Stimulated activated CD8-positive, alpha-beta memory T cell treated with anti-CD3 and anti-CD28 coated beads, Interleukin-7, amount 100 ng/mL, for 4 hours (primary cell): ENCODE measurements around the gene OR10A5.
"Not testable (repeated sequence)": the region's sequence is repeated elsewhere in the genome, so short reads cannot be mapped to it uniquely, and the experiment has no call there.

ENCODE experiments used
- DNase-seq, 2 donors: peaks; one replicate each; pipeline ENCODE4 v3.0.0-alpha.2; 2020; ENCODE audit warnings: low read depth in 2 of 2

The OR10A5 gene, protein sequence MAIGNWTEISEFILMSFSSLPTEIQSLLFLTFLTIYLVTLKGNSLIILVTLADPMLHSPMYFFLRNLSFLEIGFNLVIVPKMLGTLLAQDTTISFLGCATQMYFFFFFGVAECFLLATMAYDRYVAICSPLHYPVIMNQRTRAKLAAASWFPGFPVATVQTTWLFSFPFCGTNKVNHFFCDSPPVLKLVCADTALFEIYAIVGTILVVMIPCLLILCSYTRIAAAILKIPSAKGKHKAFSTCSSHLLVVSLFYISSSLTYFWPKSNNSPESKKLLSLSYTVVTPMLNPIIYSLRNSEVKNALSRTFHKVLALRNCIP

DNA sequence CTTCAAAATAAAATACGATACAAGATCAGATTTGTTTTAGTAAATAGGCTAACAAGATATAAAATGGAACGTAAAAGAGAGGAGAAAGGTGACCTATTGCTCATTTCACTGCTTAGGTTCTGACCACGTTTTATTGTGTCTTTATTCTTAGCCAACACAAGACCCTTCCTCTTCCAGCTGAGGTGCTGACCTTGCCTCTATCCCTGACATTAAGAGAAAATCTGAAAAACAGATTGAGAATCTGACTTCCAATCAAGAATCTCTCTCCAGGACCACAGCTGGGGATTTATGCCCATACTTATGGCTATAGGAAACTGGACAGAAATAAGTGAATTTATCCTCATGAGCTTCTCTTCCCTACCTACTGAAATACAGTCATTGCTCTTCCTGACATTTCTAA is at the start of gene OR10A5:
TSS of gene OR10A5 (plus strand) at position 301 of the 400 bp plus-strand sequence. CDS start at position 301, 0 bp downstream.
- DNase-seq = no peak

DNA sequence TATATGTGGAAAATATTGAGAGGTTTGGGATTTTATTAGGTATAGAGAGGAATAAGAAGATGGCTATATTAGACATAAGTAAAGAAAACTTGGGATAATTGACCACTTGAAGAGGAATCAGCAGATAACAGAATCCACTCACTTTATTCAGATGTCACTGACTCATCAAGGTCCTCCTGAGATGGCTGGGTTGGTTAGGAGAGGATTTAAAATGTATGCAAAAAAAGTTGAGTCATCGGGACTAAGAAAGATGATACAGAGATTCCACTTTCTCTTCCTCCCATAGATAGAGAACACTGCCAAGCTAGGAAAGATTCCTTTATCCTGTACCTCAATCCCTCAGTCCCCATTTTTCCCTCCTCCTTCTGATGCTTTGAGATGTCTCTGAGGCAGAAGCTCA is 46.1 kb upstream of the OR10A5 start, which contains the start of gene OR6A2:
TSS of gene OR6A2 (minus strand) at position 288 of the 400 bp plus-strand sequence. CDS start 3,981 bp downstream, outside the sequence.
- no peak for DNase-seq

DNA sequence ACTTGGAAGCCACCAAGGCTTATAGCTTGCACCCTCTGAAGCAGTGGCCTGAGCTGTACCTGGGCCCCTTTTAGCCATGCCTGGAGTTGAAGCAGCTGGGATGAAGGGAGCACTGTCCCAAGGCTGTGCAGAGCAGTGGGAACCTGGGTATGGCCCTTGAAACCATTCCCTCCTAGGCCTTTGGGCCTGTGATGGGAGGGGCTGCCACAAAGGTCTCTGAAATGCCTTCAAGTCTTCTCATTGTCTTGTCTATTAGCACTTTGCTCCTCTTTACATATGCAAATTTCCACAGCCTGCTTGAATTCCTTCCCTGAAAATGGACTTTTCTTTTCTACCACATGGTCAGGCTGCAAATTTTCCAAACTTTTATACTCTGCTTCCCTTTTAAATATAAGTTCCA is 44.4 kb upstream of the OR10A5 start:
- DNase-seq = not testable (repeated sequence)

DNA sequence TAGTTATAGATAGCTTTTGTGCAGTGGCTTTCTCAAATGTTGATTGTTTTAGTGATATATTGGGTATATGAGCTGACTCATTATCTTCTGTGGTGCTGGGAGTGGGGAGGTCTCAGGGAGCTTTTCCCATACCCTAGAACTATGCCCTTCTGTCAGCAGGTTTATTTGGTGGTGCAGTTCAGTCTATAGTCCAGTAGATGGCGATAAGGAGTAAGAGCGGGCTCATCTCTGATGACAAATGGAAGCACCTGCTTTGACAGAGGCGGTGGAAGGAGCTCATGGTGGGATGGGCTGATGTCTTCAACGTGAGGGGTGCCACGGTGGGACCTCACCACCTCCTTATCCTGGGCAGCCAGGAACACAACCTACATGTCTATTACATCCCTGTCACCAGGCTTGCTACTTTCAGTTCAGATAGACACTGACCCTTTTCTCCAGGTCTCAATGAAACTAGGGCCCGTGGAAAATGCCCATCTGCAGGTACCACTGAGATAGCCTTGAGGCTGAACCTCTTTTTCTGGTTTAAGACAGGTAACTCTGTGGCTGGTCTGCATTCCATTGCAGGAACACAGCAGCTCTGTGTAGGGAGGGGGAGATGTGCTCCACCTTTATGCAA is 33.0 kb upstream of the OR10A5 start:
- DNase-seq = peak in 1 of 2 donors; percentile 3

DNA sequence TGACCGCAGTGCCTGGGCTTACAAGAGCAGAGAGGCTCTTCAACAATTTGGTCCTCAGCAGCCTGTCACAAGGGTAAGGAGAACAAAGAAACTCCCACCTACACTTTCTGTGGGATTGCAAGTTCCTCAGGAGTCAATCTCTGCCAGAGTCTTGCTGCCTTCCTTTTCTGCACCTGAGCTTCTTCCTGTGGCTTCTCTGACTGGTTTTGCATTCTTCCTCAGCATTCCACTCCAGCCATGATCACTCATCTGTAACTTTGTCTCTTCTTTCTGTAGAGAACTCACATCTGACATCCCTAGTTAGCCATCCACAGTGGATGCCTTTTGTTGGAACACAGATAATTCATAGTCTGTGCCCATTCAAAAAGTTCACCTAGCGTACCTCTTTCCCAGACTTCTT is 31.8 kb upstream of the OR10A5 start:
- no peak for DNase-seq

DNA sequence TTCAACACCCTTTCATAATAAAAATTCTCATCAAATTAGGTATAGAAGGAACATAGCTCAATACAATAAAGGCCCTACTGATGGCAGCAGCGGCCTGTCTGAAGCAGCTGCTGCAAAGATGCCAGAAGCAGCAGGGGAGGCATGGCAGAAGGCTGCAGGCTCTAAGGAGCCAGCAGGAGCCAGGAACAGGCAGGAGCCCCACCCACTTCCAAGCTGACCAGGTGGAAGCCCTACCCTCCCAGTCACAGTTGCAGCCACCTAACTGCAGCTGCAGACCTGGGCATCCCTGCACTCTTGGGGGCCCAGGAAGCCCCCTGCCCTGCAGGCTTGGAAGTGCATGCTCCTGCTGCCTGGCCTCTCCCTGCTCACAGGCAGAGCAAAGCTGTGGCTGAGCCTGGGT is 27.8 kb upstream of the OR10A5 start:
- no peak for DNase-seq

DNA sequence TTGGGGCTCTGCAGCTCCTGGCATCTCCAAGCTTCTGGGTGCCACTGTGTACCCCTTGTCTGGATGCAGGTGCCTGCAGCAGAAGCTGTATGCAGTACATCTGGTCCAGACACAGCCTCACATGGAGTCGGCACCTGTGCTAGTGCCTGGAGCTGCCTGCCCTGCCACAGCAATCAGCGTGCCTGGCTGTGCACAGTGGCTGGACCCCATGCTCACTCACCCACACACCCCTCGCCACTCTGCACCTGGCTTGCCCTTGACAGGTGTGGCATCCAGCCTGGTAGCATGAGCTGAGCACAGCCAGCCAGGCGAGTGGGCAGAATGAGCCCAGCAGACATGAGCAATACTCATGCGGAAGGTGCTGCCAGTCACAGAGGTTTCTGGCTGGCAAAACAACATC is 26.5 kb upstream of the OR10A5 start:
- no peak for DNase-seq

DNA sequence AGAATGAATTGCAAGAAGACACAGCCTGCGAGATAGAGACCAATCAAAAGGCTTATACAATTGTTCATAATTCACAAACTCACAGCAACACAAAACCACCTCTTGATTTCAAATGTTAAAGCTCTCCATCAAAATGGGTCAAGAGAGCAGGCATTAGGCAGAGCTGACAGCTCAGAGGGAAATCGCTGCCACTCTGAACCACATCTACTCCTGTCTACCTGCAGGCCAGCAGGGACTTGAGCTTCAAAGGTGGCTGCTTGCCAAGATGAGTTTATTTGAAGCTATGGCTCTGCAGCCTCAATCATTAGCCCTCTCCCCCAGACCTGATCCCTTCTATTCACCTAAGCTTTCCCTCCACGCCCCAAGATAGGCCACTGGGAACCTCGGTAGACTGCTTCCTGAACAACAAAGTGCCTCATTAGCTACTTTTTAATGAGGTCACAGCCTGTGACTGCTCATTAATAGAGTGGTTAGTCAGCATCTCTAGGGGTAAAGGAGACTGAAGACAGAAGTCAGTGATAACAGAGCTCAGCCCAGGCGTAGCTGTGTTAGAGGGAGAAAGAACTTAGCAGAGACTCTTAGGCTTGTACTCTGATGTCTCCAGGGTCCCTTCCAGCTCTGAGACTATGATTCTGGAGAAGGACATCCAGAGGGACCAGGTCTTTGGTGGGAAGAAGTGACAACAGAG is 21.2 kb upstream of the OR10A5 start:
- no peak for DNase-seq

DNA sequence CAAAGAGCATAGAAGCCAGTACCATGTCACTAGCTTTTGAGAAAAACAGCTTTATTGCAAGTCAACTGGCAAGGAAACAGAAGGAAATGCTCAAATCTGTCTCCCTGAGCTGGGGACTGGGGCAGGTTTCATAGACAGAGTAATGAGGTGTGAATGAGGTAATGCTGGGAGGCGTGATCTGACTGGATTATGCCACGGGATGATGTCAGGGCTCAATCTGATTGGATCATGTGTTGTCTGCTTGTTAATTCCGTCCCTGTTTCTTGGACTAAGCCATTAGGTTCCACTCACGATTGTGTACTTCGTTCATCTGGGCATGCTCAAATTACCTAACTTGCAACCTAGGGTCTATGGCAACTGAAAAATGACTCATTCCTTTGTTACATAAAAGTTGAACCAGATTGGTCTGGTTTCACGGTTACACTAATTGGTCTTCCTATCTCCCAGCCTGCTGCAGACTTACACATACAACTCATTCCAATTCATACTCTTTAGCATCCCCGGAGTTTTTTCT is 20.2 kb upstream of the OR10A5 start:
- DNase-seq = no peak

DNA sequence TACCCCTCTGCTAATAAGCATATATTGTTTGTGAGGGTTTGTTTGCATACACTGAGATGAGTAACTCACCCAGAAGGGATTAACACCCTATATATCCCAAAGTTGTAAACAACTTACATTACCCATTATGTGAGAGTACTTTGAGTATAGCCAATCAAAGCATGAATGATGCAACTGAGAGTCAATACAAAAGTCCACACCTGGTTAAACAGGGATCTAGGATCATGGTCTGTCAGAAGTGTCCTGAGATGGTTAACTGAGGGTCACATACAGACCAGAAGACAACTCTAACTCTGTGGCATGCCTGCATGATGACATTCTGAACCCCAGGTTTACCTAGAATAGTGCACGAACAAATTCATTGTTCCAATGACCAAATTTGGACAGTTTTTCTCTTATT is 17.4 kb upstream of the OR10A5 start:
- DNase-seq = no peak

DNA sequence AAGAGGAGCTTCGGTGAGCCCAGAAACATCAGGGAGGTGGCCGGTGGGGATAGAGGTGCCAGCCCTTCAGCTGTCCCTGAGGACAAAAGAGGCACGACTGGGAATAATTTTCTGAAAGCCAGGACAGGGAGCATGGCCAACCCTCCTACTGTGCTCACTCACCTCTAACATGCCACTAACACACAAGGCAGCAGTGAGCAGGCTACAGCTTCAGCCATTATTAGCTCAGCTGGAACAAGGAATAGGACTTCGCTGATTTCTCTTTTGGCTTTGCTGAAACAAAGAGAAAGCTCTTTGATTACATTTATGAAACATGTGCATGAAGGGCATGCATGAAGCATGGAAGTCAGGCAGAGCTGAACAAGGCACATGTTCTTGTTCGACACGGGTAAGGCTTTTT is 12.1 kb upstream of the OR10A5 start:
- DNase-seq = no peak

DNA sequence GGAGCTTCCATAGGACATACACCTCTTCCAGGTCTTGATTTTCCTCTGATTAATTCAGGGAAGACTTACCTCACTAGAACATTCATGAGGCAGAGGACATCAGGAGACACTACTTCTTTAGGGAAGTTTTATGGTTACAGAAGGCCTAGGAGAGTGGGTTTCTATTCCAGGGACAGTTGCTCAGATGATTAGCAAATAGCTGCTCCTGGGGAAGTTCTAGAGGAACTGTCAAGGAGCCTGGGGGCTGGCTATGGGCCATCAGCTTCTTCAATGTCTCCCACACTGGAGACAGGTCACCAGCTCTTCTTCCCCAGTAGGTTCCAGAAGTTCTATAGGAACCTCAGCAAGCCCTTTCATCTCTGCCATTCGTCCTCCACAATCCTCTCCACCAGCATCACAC is 11.5 kb upstream of the OR10A5 start:
- DNase-seq = no peak

DNA sequence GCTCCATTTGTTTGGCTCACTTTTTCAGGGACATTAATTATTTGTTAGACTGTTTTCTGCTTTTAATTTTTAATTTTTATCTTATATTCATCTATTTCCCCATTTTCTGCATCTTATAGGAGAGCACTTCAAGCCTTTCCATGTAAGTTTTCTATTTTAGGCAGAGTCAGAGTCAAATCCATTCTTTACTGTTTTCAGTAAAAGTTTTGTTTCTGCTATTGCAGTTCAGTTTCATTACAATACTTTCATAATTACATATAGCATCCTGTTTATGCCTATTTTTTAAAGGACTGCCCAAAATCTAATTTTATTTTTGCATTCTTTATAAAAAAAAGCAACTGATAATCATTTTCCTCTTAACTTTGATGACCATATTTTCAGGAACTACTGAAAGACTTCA is 3.8 kb upstream of the OR10A5 start:
- no peak for DNase-seq

DNA sequence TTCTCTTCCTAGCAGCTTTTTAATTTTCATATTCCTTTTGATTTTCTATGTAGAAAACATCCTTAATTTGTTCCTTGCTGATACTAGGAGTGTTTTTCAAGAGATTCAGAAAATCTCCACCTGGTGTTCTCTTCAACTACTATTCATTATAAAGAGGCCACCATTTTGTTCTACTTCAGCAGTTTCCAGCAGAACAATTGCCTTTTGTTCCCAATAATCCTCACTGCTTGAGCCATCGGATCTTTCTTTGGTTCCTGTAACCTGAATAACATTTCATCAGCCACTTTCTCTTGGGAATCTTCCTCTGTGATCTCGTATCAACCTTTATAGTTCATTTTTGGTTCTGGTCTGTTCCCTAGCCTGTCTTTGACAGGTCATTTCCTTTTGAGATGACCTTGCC is 1.8 kb upstream of the OR10A5 start:
- DNase-seq = no peak

DNA sequence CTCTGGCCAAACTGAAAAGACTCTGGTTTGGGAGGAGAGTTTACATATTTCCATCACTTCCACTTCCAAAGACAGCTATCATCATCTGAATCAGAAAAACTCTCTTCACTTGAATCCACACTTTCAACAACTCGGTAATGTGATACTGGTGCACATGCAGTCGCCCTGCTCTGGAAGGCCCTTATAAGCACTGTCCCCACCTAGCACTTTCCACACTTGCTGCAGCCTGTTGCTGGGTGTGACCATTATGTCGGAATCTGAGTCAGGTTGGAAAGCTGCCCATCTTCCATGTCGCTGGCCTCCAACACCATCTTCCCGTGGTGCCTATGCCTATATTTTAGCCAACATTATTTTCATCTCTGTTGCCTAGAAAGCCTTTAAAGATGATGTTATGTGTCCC is 1.1 kb upstream of the OR10A5 start:
- DNase-seq = no peak

DNA sequence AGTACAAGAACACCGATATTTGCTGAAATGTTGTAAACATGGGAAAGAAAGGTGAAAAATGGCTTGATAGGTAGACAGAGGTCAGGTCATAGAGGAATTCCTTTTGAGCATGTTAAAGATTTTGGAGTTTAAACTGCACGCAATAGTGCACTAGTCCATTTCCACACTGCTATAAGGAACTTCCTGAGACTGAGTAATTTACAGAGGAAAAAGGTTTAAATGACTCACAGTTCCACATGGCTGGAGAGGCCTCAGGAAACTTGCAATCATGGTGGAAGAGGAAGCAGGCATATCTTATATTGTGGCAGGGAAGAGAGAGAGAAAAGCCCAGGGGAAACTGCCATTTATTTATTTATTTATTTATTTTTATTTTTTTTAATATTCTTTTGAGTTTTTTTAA is 5.0 kb downstream of the OR10A5 start:
- no peak for DNase-seq

DNA sequence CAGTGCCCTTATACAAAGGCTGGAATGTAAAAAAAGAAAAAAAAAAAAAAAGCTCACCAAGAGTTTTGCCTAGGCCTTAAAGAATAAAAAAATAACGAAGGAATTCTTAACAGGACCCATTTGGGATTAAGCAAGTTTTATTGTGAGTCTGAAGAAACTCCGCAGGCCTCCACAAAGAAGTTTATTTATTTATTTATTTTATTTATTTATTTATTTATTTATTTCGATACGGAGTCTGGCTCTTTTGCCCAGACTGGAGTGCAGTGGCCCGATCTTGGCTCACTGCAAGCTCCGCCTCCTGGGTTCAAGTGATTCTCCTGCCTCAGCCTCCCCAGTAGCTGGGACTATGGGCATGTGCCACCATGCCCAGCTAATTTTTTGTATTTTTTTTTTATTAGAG is 9.3 kb downstream of the OR10A5 start:
- DNase-seq = not testable (repeated sequence)

DNA sequence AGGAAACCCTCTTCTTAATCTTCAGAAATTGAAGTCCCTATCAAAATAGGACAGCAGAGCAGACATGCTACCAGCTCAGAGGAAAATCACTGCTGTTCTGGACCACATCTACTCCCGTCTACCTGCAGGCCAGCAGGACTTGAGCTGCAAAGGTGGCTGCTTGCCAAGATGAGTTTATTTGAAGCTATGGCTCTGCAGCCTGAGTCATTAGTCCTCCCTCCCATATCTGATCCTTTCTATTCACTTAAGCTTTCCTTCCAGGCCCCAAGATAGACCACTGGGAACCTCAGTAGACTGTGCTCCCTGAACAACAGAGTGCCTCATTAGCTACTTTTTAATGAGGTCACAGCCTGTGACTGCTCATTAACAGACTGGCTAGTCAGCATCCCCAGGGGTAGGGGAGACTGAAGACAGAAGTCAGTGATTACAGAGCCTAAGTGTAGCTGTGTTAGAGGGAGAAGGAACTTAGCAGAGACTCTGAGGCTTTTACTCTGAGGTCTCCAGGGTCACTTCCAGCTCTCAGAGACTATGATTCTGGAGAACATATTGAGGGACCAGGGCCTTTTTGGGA is 10.6 kb downstream of the OR10A5 start:
- DNase-seq = no peak

DNA sequence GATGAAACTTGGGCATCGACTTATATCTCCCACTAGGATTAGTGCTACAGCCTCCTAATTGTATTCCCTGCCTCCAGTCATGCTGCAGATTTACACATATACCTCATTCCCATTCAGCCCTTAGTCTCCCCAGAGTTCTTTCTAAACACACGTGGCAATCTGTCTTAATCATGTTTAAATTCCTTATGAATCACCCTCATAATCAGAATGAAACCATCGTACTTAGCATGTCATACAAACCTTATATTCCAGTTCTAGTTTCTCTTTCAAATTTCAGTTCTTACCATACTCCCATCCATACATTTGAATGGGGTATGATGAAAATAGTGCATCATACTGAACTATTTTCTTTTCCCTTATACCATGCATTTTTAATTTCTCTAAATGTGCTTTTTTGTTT is 11.4 kb downstream of the OR10A5 start:
- DNase-seq = no peak

DNA sequence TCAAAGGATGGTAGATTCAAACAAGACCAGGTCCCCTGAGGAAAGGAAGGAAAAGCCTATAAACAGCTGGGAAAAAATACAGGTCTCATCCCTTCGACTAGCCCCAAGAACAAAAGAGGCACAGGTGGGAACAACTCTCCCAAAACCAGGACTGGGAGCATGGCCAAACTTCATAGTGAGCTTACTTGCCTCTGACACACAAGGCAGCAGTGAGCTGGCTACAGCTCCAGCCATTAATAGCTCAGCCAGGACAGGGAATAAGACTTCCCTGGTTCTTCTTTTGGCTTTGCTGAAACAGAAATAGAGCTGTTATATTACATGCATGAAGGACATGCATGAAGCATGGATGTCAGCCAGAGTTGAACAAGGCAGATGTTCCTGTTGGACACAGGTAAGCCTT is 17.5 kb downstream of the OR10A5 start, which contains the start of gene OR10A2:
TSS of gene OR10A2 (plus strand) at position 97 of the 400 bp plus-strand sequence. CDS start 6,698 bp downstream, outside the sequence.
- no peak for DNase-seq

DNA sequence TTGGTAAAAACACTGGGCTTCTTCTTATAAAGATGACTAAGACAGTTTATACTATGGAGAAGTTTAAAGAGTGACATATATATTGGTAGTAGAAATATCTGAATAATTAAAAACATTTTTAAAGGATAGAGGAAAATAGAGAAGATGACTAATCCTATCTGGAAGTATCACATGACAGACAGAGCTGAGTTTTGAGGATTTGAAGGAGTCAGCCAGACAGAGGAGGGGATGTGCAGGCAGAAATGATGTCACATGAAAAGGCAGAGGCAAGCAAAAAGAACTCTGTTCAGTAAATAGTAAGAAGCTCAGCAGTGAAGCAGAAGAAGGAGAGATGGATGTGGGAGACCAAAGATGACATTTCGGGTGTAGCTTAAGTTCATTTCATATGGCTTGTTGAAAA is 19.0 kb downstream of the OR10A5 start:
- DNase-seq = no peak

DNA sequence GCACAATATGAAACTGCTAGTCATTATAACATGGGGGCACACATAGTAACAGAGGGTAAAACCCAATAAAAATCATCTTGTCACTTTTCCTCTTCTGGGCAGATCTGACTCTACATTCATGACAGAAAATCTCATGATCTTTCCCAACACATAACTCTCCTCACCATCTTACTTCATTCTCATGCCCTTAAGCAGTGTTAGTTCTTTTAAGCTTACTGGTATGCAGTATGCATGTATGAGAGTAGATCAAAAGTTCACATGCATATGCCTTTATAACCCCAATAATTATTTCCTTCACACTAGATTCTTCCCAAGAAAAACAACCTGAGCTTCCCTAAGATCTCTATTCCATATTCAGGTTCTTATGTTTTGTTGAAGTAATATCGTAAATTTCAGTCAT is 25.8 kb downstream of the OR10A5 start:
- no peak for DNase-seq
